ENCODE measurements around the gene HEG1. TPM values are rescaled to one million over a fixed set of nuclear protein-coding genes. Genes with fewer than 3 reads are reported as not detected.

Gene HEG1
- total and polyA plus RNA-seq, 2 experiments from 2014 or later, result 1.8 to 8.8 TPM

GRCh38 chr3:125068265-125068664, 12.5 kb upstream of the HEG1 start (continued):
- no peak for TF ChIP-seq ZNF114 (CRISPR knock-in tag; IDR thresholded peaks at IDR 0.05)

- DNase-seq (ENCODE audit: low spot score) (peak; percentile 37), ATAC-seq (peak; percentile 78)
- H3K9me2 ChIP-seq (ENCODE audit: insufficient read depth), result 0 out of 2 replicates have a peak, but pooled peaks cover 6% of the 10 kb centered on the region
- TF ChIP-seq REST (IDR thresholded peaks at IDR 0.05; ENCODE audit: unreplicated experiment) (no peak), ZNF462 (CRISPR knock-in tag; IDR thresholded peaks at IDR 0.05) (0 out of 2 replicates have a peak, but pooled peaks have one; percentile 4)
- no peaks in the 10 kb centered on the region for H3K79me2 ChIP-seq (replicated peaks; ENCODE audit: insufficient read depth)
- no peaks in the 10 kb centered on the region for H3K27me3 ChIP-seq (ENCODE audit: insufficient read depth)
- H3K27me3 Mint-ChIP-seq (ENCODE audit: insufficient read depth, low read depth, poor library complexity), result peaks cover 13% of the 10 kb centered on the region
- no peak overlapping the region for H3K4me3 Mint-ChIP-seq
- no peak overlapping the region for H2AFZ ChIP-seq
- H3K4me2 ChIP-seq, result no peak overlapping the region
- H4K20me1 ChIP-seq (replicated peaks; ENCODE audit: insufficient read depth), result no peaks in the 10 kb centered on the region
- H3K36me3 ChIP-seq (ENCODE audit: insufficient read depth), result no peaks in the 10 kb centered on the region
- H3K27ac ChIP-seq (ENCODE audit: low read depth), result no peak overlapping the region
- no peaks in the 10 kb centered on the region; the same call in 2 of the 3 replicates for H3K9me3 Mint-ChIP-seq
- H3F3A ChIP-seq (replicated peaks; ENCODE audit: low read depth), result no peaks in the 10 kb centered on the region
- H3K27ac Mint-ChIP-seq, result no peak overlapping the region
- H3K4me3 ChIP-seq, result no peak overlapping the region
- H3K36me3 Mint-ChIP-seq (ENCODE audit: low read depth), result no peaks in the 10 kb centered on the region; the same call in 2 of the 3 replicates
- H3K4me1 Mint-ChIP-seq, result peaks cover 16% of the 10 kb centered on the region
- peaks cover 3% of the 10 kb centered on the region; the same call in 1 of the 2 replicates for H3K4me1 ChIP-seq (ENCODE audit: insufficient read depth)
These were observed 11.4 kb upstream of the HEG1 start for GRCh38 chr3:125067225-125067624.
